GM18517 (cell line): ENCODE measurements around the gene BLTP3A.
"Not testable (repeated sequence)": the region's sequence is repeated elsewhere in the genome, so short reads cannot be mapped to it uniquely, and the experiment has no call there.

Source experiments
- ATAC-seq: cut with Tn5 transposase; IDR thresholded peaks from one replicate; pipeline ENCODE4 v1.9.1; 2021; ENCODE audit warnings: mild to moderate bottlenecking, moderate library complexity; ENCODE audit not compliant: unreplicated experiment

The BLTP3A gene

DNA sequence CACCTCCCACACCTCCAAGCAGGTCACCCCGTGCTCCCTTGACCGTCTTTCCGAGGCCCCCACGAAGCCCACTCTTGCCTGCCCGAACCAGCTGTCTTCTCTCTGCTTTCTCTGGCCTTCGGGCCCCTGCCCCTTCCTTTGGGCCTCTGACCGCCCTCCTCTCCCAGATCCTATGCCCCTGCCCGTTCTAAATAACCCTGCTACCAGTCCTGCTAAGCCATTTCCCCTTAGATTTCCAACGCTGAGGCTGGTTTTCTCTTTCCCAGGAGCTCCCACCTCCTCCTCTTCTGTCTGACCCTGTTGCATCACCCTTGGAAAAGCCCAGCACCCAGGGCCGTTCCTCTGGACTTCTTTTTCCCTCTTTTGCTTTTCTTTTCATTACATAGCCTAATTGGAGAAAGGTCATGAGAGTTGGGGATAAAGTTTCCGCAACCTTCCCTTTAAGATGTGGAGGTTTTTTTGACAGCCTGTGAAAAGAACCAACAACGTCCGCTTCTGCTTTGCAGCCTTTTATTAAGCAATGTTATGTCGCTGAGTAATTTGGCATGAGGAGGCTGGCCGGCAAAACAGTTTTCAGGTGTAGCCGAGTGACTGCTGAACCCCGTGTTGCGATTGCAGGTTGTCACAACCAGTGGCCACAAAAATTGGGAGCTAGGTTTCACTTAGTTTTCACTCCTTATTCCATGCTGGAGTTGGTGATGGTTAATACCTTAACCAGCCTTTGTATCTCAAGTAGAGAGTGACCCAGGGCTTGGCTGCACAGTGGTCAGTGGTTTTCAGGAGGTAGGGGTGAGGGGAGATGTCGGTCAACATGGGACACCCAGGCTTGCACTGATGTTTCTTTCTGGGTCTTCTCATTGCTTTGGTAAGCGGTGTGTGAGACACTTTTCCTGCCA is 970 bp downstream of the BLTP3A start:
- ATAC-seq: peak; percentile 16

DNA sequence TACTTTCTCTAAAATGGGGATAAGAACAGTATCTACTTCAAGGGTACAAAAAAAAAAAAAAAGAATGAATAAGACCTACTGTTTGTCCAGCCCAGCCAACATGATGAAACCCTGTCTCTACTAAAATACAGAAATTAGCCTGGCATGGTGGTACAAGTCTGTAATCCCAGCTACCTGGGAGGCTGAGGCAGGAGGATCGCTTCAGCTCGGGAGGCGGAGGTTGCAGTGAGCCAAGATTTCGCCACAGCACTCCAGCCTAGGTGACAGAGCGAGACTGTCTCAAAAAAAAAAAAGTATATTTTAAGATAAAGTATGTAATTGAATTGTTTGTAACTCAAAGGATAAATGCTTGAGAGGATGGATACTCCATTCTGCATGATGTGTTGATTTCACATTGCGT is 2.0 kb downstream of the BLTP3A start:
- no peak for ATAC-seq

DNA sequence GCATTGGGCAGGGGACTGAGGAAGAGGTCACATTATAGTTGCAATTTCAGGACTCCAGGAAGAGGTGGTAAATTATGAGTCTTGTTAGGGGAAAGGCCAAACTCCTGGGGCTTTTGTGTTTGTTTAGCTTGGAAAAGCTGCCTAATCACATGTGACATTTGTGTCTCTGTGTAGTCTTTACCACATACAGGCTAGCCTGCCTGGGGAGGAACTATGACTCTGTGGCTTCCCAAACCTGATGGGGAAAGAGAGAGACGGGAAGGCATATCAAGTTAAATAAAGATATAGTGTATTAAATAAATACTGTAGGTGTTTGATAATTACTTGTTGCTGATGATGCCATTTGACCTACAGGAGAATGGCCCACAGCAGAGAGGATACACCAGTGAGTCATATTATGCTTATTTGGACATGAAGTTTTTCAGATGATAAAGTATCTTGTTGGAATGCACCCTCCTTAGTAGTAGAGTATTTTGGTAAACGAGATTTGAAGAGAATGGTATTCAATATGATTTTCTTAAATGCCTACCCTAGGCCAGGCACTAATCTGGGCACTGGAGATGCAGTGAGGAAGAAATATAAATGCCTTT is 4.0 kb downstream of the BLTP3A start:
- no peak for ATAC-seq

DNA sequence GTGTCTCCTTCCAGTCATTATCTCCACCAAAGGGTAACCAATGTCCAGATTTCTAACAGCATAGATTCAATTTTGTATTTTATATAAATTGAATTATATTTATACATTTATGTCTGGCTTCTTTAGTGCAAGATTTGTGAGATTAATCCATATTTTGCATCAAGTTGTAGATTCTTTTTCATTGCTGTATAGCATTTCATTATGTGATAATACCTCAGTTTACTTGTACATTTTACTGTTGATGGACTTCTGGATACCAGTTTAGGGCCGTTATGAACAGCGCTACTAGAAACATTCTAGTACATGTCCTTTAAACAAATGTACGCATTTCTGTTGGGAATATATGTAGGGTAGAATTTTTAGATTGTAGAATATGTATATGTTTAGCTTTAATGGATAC is 6.2 kb downstream of the BLTP3A start:
- no peak for ATAC-seq

- ATAC-seq: no peak
Observed at GRCh38 chr6:34799547-34799946, 7.7 kb downstream of the BLTP3A start.

- ATAC-seq: no peak
Observed at GRCh38 chr6:34804543-34804942, 12.7 kb downstream of the BLTP3A start.

- not testable (repeated sequence) for ATAC-seq
Observed at GRCh38 chr6:34805074-34805473, 13.2 kb downstream of the BLTP3A start.

DNA sequence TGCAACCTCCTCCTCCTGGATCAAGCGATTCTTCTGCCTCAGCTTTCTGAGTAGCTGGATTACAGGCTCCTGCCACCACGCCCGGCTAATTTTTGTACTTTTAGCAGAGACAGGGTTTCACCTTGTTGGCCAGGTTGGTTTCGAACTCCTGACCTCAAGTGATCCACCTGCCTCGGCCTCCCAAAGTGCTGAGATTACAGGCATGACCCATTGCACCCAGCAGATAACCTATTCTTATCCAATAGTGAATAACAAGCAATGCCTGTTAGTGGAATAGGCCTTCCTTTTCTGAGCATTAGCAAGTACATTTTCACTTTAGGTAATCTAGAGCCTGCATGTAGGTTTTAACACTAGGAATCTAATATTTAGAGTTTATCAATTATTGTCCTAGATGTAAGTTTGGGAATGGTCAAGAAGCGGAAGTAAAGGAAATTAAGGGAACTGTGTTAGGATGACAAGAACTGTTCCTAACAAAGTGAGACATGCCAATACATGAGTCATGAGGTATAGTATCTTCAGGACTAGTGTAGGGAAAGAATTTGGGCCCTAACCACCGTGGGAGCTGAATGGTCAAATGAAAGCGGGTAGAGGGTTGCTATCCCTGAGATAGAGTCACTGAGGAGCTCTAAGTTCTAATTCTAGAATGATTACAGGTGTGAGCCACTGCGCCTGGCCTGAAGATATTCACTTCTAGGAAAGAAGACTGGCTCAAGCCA is 15.0 kb downstream of the BLTP3A start:
- no peak for ATAC-seq

GRCh38 chr6:34808473-34808872 is 16.6 kb downstream of the BLTP3A start:
- not testable (repeated sequence) for ATAC-seq

DNA sequence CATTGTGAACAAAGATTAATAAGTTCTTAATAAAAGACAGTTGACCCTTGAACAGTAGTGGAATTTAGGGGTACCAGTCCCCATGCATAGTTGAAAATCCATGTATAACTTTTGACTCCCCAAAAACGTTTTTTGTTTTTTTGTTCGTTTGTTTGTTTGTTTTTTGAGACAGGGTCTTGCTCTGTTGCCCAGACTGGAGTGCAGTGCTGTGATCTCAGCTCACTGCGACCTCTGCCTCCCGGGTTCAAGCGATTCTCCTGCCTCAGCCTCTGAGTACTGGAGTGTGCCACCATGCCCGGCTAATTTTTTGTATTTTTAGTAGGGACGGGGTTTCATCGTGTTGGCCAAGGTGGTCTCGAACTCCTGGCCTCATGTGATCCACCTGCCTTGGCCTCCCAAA is 17.5 kb downstream of the BLTP3A start:
- not testable (repeated sequence) for ATAC-seq

DNA sequence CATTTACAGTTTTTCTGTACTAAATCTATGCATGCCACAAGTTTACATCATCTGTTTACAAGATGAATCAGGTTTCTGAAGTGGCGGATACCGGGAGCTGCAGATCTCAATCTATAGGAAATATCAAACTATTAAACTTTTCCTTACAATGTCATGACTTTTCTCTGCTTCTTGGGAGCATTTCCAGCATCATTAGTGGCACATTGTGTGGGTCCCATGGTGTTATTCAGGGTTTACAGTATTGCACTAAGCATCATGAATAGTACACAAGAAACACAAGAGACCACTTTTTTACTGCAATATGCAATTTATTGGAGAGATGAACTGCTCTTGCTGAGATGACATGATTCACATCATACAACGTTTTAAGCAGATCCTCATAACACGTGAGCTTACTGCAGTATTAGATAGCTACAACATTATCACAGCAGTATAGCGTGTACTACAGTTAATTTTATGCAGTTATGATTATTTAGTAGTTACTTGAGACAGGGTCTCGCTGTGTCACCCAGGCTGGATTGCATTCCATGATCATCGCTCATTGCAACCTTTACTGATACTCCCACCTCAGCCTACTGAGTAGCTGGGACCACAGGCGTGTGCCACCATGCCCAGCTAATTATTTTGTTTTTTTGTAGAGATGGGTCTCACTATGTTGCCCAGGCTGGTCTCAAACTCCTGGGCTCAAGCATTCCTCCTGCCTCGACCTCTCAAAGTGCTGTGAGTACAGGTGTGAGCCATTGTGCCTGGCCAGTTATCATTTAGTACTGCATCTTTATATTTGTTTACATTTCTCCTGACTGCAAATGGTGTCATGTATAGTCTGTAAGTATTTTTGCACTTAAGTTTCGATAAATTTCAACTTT is 18.4 kb downstream of the BLTP3A start:
- no peak for ATAC-seq

GRCh38 chr6:34810936-34811632 is 19.2 kb downstream of the BLTP3A start:
- ATAC-seq: peak; percentile 95

- no peak for ATAC-seq
Observed at GRCh38 chr6:34813028-34813713, 21.3 kb downstream of the BLTP3A start.

DNA sequence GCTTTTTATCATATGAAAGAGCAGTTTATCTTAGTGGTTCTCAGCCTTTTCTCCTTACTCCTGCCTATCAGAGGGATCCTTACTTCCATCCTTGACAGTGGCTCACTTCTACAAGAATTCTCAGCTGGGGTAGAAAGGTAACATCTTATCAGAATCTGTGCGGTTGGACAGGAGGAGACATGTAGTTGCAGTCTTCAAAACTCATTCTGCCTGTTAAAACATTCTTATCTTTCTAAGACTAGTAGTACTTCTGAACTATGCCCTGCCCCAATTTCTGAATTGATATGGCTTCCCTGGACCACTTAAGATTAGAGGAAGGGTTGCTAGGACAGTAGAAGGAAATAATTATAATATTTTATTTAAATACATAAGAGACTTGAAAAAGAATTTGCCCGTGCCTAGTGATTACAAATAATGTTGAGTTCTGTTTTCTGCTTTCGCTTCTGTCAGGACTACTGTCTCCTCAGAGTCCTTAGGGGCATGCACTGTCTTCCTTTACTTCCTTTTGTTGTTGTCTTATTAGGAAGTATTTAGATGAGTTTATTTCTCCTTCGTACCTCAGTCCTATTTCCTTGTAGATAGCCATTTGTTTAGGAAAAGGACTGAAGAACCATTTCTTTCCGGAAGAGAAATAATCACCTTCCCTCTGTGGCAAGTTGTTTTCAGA is 24.9 kb downstream of the BLTP3A start:
- ATAC-seq: no peak

- no peak for ATAC-seq
Observed at GRCh38 chr6:34817446-34817845, 25.6 kb downstream of the BLTP3A start.

- ATAC-seq: not testable (repeated sequence)
Observed at GRCh38 chr6:34818872-34819570, 27.1 kb downstream of the BLTP3A start.

DNA sequence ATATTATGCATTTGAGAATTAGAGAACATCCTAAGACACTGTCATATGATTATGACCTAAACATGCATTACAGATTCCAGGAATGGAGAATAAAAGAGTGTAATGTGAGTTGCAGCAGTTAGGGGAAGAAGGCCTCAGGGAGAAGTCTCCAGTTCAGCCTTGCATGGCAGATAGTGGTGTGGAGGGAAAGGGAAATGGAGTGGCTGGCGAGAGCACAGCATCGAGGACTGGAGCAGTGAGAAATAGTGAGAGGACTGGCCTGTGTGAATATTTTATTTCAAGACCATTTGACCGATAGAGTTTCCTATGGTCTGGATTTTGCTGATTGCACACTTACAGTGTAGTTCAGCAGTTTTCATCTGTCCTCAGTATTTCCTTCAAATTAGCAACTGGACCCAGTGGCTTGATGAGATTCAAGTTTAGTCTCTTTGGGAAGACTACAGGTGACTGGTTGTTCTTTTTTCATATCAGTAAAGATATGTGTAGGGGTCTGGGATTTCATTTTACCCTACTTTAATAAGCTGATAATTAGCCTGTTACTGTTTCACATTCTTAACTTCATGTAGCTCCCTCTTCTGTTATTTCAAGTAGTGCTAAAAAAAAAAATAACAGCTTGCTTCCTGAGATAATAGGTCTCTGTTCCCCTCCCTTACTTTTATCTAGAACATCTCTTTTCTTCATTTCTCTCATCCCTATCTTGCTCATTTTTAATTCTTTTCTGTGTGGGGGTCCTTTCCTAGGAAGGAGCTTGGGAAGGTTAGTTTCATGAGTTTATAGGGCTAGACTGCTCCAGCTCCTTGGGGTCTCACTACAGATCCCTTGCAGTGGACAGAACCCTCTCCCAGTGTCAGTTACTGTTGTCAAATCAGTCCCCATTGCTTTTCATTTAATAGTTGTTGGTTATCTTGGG is 27.9 kb downstream of the BLTP3A start:
- no peak for ATAC-seq
